ENCODE measurements around the gene BABAM2.
A peak's percentile ranks its signal among the peaks of the same experiment; 100 is the strongest.
"Not testable (repeated sequence)": the region's sequence is repeated elsewhere in the genome, so short reads cannot be mapped to it uniquely, and the experiment has no call there.

The BABAM2 gene

DNA sequence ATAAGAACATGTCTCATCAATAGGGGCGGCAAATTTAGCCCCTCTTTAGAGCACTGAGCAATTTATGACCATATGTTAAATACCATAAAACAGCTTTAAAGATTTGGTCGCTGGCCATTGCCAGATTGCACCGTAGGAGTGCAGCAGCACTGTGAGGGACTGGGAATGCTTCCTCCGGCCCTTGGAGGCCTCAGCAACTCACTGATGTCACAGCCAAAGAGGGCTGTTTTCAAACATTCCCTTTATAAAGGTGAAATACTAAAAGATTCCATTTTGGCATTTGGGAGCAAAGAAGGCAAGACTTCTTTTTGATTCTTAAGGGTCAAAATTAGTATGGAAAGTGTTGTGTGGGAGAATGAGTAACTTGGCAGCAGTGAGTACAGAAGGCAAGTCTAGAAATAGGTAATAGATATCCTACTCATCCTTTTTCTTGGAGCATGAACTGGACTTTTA lies 63.7 kb downstream of the BABAM2 start:
- peak; percentile 44 for DNase-seq

DNA sequence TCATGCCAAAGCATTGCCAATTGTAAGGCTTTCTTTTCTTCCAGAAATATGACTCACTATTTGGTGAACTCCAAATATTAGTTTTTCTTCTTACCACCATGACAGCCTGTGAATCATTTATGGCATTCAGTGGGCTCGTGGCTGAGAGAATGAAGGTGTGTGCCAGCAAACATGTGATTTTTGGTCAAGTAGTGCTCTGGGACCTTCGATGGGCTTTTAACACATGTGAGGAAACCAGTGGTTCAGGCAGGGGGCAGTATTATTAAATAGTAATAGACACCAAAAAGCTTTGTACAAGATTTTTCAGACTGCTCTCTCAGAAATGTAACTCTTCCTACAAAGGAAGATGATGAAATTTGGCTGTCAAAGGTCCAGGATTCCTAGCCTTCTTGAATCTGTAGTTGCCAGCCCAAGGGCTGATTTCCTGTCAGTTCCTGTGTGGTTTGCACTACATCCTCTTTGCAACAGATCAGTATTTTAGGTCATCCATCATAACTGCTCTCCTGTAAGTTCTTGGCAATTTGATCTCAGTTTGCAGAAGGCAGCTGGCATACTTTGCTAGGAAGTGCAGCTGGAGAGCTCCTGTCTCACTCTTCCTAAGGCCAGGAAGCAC lies 64.3 kb downstream of the BABAM2 start:
- DNase-seq, result peak; percentile 98

DNA sequence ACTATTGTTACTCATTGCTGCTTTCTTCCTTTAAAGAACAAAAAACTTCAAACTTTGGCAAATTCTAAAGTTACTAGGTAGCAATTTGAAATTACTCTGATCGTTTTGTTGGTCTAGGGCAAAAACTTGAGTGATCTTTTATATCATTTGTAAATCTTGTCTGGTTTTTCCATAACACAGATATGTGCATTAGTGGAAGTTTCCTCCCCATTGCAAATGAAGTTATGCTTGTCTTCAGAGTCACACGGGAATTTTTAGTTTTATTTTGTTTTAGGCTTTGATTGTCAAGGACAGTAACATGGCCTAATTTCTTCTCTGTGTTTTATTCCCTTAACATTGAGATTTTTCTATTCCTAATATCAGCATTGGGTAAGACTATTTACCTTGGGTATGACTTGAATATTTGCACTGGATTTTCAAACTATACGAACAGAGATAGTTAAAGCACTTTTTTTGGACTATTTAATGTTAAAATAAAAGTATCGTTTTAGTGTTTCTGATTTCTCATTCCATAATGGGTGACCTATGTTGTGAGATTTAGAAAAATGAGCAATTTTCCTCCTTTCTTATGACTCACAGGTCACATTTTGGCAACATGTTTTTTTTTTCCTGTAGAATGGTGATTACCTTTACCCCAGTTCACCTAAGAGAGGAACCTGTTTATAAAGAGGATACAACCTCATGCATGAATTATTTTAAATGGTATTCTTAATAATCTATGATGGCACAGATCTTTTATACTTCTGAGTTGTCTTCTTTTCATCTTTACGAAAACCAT lies 65.0 kb downstream of the BABAM2 start:
- no peak for DNase-seq

DNA sequence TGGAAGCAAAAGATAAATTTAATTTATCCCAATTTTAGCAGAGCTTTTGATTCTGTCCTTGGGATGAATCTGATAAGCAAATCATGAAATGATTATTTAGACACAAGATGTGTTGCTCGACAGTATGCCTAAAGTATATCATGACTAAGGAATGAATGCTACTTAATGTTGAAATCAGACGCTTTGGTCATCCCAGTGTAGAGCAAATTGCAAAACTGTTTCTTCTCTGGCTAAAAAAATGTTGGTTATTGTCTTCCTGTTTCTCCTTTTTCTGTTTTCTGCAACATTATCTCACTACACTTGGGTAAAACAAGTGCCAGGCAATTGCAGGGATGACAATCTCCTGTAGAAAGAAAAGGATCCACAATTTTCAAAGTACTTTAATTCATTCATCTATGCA lies 66.4 kb downstream of the BABAM2 start:
- DNase-seq, result peak; percentile 68

- DNase-seq, result no peak
Observed at GRCh38 chr2:27958711-27959378, 68.3 kb downstream of the BABAM2 start.

GRCh38 chr2:27959496-27959895 lies 69.0 kb downstream of the BABAM2 start:
- DNase-seq, result peak; percentile 68

- peak; percentile 92 for DNase-seq
Observed at GRCh38 chr2:27960237-27960912, 69.8 kb downstream of the BABAM2 start.

DNA sequence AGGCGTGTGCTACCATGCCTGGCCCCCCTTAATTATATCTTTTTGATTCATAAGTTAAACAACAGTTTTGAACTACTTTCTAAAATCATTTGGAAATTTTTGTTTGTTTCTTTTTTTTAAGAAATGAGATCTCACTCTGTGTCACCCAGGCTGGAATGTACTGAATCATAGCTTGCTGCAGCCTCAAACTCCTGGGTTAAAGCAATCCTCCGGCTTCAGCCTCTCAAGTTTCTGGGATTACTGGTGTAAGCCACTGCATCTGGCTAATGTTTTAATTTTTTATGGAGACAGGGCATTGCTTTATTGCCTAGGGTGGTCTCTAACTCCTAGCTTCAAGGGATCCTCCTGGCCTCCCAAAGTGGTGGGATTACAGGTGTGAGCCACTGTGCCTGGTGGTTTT lies 71.5 kb downstream of the BABAM2 start:
- peak; percentile 70 for DNase-seq

GRCh38 chr2:27963472-27963871 lies 72.9 kb downstream of the BABAM2 start:
- no peak for DNase-seq

GRCh38 chr2:27964067-27964466 lies 73.5 kb downstream of the BABAM2 start:
- no peak for DNase-seq

- DNase-seq, result no peak
Observed at GRCh38 chr2:27965841-27966240, 75.3 kb downstream of the BABAM2 start.

- DNase-seq, result no peak
Observed at GRCh38 chr2:27966466-27966865, 75.9 kb downstream of the BABAM2 start.

DNA sequence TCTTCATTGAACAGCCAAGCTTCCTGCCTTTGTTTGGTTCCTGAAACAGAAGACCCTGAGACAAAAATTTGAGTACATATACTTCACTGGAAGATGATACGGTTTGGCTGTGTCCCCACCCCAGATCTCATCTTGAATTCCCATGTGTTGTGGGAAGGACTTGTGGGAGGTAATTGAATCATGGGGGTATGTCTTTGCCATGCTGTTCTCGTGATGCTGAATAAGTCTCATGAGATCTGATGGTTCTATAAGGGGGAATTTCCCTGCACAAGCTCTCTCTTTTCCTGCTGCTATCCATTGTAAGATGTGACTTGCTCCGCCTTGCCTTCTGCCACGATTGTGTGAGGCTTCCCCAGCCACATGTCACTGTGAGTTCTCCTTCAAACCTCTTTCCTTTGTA lies 76.5 kb downstream of the BABAM2 start:
- DNase-seq, result no peak

GRCh38 chr2:27968045-27968444 lies 77.5 kb downstream of the BABAM2 start:
- DNase-seq, result not testable (repeated sequence)

DNA sequence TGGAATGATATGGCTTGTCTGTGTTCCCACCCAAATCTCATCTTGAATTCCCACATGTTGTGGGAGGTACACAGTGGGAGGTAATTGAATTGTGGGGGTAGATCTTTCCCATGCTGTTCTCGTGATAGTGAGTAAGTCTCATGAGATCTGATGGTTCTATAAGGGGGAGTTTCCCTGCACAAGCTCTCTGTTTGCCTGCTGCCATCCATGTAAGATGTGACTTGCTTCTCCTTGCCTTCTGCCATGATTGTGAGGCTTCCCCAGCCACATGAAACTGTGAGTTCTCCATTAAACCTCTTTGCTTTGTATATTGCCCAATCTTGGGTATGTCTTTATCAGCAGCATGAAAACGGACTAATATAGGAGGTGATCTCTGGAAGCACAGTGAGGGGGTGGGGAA lies 78.4 kb downstream of the BABAM2 start:
- DNase-seq, result not testable (repeated sequence)

DNA sequence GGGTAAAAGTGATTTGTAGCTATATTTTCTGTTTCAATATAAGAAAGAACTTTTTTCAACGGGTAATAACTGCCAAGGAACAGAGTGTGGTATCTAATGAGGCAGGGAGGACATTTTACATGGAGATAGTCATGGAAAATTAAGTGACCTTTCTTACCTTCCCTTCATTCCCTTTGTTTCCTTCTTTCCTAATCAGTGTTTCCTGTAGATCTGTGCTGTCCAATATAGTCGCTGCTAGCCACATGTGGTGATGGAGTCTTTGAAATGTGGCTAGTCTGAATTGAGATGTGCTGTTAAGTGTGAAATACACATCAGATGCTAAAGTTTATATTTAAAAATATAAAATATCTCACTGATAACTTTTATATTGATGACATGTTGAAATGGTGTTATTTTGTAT lies 81.8 kb downstream of the BABAM2 start:
- DNase-seq, result no peak

- no peak for DNase-seq
Observed at GRCh38 chr2:27973592-27973991, 83.1 kb downstream of the BABAM2 start.

GRCh38 chr2:27976308-27976707 lies 85.8 kb downstream of the BABAM2 start:
- DNase-seq, result no peak

DNA sequence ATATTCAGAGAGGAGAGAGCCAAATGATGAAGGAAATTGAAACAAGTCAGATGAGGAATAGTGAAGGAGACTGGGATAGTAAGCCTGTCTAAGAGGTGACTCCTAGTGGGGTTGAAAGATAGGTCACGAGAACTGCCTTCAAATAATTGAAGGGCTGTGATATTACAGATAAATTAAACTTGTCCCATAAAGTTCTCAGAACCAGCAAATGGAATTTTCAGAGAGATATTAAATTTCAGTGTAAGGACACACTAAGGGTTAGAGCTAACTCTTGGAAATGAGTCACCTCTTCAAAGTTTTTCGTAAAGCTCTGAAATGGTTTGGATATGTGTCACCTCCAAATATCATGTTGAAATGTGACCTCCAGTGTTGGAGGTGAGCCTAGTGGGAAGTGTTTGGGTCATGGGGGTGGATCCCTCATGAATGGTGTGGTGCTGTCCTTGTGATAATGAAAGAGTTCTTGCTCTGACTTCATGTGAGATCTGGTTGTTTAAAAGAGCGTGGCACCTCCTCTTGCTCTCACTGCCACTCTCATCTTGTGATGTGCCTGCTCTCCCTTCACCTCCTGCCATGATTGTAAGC lies 87.3 kb downstream of the BABAM2 start:
- DNase-seq, result peak; percentile 97

- not testable (repeated sequence) for DNase-seq
Observed at GRCh38 chr2:27978761-27979160, 88.2 kb downstream of the BABAM2 start.

DNA sequence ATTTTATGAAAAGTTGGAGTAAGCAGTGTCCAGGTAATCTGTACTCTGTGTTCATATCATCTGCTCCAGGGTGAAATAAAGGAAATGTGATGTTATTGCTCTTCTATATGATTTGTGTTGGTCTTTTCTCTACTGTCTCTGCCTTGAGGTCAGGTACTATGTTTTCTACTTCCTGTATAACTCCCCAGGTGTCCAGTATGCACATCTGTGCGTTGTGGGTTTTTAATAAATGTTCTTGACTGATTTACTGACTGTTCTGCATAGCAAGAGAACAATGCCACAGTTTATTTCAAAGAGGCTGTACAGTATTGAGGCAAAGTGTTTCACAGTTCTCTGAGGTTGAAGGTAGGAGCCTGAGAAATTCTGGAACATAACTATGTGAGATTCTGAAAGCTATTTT lies 89.7 kb downstream of the BABAM2 start:
- no peak for DNase-seq

GRCh38 chr2:27984153-27984552 lies 93.6 kb downstream of the BABAM2 start:
- DNase-seq, result no peak

DNA sequence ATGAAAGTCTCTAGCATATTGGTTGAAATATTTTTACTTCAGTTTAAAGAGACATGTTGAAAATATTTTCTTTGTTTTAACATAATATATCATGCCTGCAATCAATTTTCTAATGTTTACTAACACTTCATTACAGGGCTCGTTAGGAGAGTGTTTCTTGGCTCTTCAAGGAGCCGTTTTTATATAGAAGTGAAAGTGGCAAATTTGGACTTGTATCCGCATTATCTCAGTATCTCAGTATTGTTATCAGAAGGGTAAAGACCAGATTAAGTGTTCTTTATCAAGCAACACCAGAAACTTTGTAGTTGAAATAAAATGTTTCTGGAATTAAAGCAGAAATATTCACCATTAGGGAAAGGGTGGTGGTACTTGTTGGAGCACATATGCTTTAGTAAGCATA lies 97.8 kb downstream of the BABAM2 start:
- DNase-seq, result no peak
